Stomach (tissue), 4 donors: ENCODE data around the gene RELN.

Experiments used
- CTCF ChIP-seq, 7 experiments: fragments of 450-650 bp in 4 of 7; fragments of 200-600 bp in 3 of 7; sonication (generic) in 3 of 7; IDR thresholded peaks; one replicate each; pipeline ENCODE4 v1.5.1; 2016 to 2019; ENCODE audit warnings: antibody characterized with exemption in 7 of 7, control low read depth in 2 of 7, mild to moderate bottlenecking in 1 of 7
- EP300 ChIP-seq: sonication (generic); formaldehyde crosslinking; IDR thresholded peaks from one replicate; pipeline ENCODE4 v1.6.1; 2017; ENCODE audit warnings: antibody characterized with exemption
- POLR2A ChIP-seq, 4 donors: fragments of 450-650 bp; IDR thresholded peaks; one replicate each; pipeline ENCODE4 v1.6.1; 2016; ENCODE audit warnings: antibody characterized with exemption in 4 of 4, control low read depth in 2 of 4, mild to moderate bottlenecking in 1 of 4, moderate library complexity in 1 of 4
- POLR2AphosphoS5 ChIP-seq, 3 donors: sonication (generic); formaldehyde crosslinking; IDR thresholded peaks; one replicate each; pipeline ENCODE4 v1.6.1; 2016; ENCODE audit warnings: antibody characterized with exemption in 3 of 3

GRCh38 chr7:103966593-103967277 is 22.7 kb downstream of the RELN start:
- no peak for TF ChIP-seq POLR2AphosphoS5 (IDR thresholded peaks at IDR 0.05)
- no peak for TF ChIP-seq CTCF (IDR thresholded peaks at IDR 0.05)
- no peak for TF ChIP-seq POLR2A (IDR thresholded peaks at IDR 0.05)
- no peak for TF ChIP-seq EP300
